Effector memory CD4-positive, alpha-beta T cell (primary cell): ENCODE results near the gene SLC38A11.

ENCODE experiments used
- DNase-seq, 3 donors: peaks; one replicate each; pipeline ENCODE4 v3.0.0-alpha.2; 2020
- H3K27ac ChIP-seq: 2 replicates; pipeline ENCODE4 v1.7.0; 2013; ENCODE audit warnings: mild to moderate bottlenecking, low read length, moderate library complexity; ENCODE audit not compliant: insufficient read depth, poor library complexity, severe bottlenecking
- H3K27me3 ChIP-seq: replicated peaks from 2 replicates; pipeline ENCODE4 v1.7.0; 2013; ENCODE audit warnings: mild to moderate bottlenecking, low read length; ENCODE audit not compliant: insufficient read depth, control insufficient read depth, poor library complexity, severe bottlenecking
- H3K36me3 ChIP-seq: 2 replicates; pipeline ENCODE4 v1.7.0; 2013; ENCODE audit warnings: mild to moderate bottlenecking, low read length, moderate library complexity; ENCODE audit not compliant: control insufficient read depth, insufficient read depth
- H3K4me1 ChIP-seq: 2 replicates; pipeline ENCODE4 v1.7.0; 2013; ENCODE audit warnings: low read length, mild to moderate bottlenecking; ENCODE audit not compliant: control insufficient read depth, insufficient read depth, poor library complexity, severe bottlenecking
- H3K4me3 ChIP-seq: 2 replicates; pipeline ENCODE4 v1.7.0; 2013; ENCODE audit warnings: low read length, low read depth, mild to moderate bottlenecking; ENCODE audit not compliant: insufficient read depth, poor library complexity, severe bottlenecking
- H3K9me3 ChIP-seq: 2 replicates; pipeline ENCODE4 v1.7.0; 2013; ENCODE audit warnings: mild to moderate bottlenecking, low read length, moderate library complexity; ENCODE audit not compliant: control insufficient read depth

Gene SLC38A11

GRCh38 chr2:164920430-164920829 lies 34.9 kb downstream of the SLC38A11 start:
- no peaks in the 10 kb centered on the region for H3K27me3 ChIP-seq
- H3K9me3 ChIP-seq: no peaks in the 10 kb centered on the region
- H3K27ac ChIP-seq: no peak overlapping the region
- H3K4me1 ChIP-seq: no peaks in the 10 kb centered on the region
- H3K4me3 ChIP-seq: no peak overlapping the region
- H3K36me3 ChIP-seq: no peaks in the 10 kb centered on the region
- no peak for DNase-seq

DNA sequence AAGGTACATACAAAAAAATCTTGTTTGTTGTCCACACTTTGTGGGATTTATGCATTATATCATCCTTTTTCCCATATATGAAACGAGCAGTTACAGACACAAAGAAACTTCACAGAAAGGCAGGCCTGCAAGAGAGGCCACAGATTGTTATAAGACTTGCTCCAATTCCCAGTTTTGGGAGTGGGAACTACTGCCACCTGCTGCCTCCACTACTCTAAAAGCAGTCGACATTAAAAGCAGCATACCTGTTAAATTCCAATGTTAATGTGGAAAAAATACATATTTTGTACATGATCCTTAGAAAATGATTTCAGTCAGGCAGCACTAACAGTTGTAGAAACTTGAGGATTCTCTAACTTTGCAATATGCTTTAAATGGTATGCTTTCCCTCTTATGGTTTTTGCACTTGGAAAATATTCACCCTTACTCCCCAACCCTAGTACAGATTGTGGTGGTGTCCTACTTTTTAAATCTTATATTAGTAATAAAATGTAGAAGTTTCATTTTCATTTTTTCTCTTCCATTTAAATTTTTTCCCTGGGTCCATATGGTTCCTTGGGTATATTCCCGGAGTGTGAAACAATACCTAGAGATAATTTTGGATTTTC lies 37.9 kb downstream of the SLC38A11 start:
- Histone ChIP-seq H3K4me3 (no peak overlapping the region), H3K27me3 (no peaks in the 10 kb centered on the region), H3K4me1 (no peaks in the 10 kb centered on the region), H3K36me3 (no peaks in the 10 kb centered on the region), H3K27ac (no peak overlapping the region), H3K9me3 (no peaks in the 10 kb centered on the region)
- DNase-seq: no peak

- no peaks in the 10 kb centered on the region for H3K36me3 ChIP-seq
- no peaks in the 10 kb centered on the region for H3K9me3 ChIP-seq
- no peak overlapping the region for H3K4me3 ChIP-seq
- no peaks in the 10 kb centered on the region for H3K27me3 ChIP-seq
- H3K4me1 ChIP-seq: no peaks in the 10 kb centered on the region
- H3K27ac ChIP-seq: no peak overlapping the region
- no peak for DNase-seq
Measured at GRCh38 chr2:164915566-164915965, 39.8 kb downstream of the SLC38A11 start.

DNA sequence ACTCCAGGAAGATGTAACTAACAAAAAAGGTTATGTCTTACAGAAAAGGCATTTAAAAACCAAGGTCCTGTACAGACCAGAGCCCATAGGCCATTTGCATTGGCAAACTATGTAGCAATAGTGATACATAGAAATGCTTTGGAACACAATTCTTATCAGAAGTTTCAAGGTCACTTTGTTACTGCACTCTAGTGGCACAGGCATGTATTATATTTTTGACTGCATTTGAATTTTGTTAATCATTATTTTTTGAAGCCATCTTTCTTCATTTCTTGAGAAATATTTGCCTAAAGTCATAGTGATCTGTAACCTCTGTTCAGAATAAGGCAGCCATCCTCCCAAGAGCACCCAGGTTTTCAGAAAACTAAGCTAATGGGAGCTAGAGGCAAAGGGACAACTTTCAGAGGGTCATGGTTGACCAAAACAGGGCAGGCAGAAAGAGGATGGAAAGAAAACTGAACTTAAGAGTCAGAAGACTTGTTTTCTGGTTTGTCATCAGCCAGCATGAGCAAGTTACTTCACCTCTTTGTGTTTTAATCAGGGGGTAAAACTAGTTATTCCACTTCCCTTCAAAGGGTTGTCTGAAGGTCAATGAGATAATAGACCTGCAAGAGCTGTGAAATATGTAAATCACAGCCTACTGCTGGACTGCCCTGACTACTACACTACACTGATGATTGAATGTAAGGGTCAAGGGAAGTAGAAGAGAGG lies 41.5 kb downstream of the SLC38A11 start:
- H3K4me1 ChIP-seq: no peaks in the 10 kb centered on the region
- no peak for DNase-seq

GRCh38 chr2:164913011-164913410 lies 42.3 kb downstream of the SLC38A11 start:
- Histone ChIP-seq H3K36me3 (no peaks in the 10 kb centered on the region), H3K4me1 (no peaks in the 10 kb centered on the region), H3K4me3 (no peak overlapping the region), H3K9me3 (no peaks in the 10 kb centered on the region), H3K27me3 (no peaks in the 10 kb centered on the region), H3K27ac (no peak overlapping the region)
- no peak for DNase-seq

More for the DNA sequence above, 41.5 kb downstream of the SLC38A11 start:
- H3K27ac ChIP-seq: no peak overlapping the region
- H3K4me3 ChIP-seq: no peak overlapping the region
- no peaks in the 10 kb centered on the region for H3K36me3 ChIP-seq
- H3K9me3 ChIP-seq: no peaks in the 10 kb centered on the region
- H3K27me3 ChIP-seq: no peaks in the 10 kb centered on the region

DNA sequence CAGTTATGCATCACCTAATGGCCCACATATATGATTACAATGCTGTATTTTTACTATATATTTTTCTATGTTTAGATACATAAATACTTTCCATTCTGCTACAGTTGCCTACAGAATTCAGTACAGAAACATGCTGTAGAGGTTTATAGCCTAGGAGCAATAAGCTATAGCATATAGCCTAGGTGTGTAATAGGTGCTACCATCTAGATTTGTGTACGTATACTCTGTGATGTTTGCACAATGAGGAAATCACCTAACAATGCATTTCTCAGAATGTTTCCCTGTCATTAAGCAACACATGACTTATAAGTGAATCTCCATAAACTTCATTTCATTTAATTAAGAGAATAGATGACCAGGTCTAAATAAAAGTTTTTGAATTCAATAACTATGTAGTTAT lies 43.5 kb downstream of the SLC38A11 start:
- no peak for DNase-seq

DNA sequence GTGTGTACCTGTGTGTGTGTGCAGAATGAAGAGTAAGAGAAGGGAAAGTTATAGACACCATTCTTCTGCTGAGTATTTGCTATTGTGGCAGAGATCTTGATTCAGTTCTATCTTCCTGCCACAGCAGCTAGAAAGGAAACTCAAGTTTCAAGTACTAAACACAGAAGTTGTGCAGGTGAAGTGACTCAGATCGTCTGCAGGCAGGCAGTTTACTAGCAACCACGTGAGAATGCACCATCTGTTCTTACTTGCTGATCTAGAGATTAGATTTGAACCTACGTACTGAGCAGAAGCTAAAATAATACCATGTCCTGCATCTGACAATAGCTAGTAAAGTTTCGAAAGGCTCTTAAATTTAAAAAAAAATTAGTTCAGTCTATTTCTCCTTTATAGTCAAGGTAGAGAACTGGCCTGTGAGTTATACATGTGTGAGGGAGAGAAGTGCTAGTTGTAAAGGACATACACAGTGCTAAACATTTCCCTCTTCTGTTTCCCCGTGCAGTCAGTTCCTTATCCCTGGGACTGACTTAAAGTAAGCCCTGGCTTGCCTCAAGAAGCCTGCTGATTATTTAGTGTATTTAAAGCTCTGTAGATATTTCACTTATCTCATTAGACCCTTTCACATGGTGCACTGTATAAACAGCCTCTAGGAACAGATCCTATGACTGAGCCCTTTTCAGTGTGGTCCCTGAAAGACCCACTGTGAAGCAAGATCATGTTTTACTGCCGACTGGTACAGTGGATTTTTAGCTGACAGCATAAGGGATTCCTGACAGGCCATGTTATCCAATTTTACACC lies 45.0 kb downstream of the SLC38A11 start:
- no peak for DNase-seq
- no peaks in the 10 kb centered on the region for H3K36me3 ChIP-seq
- H3K27ac ChIP-seq: no peak overlapping the region
- H3K9me3 ChIP-seq: no peaks in the 10 kb centered on the region
- no peak overlapping the region for H3K4me3 ChIP-seq
- no peaks in the 10 kb centered on the region for H3K27me3 ChIP-seq
- no peaks in the 10 kb centered on the region for H3K4me1 ChIP-seq

More for the DNA sequence above, 43.5 kb downstream of the SLC38A11 start:
- H3K27ac ChIP-seq: no peak overlapping the region
- no peaks in the 10 kb centered on the region for H3K4me1 ChIP-seq
- no peaks in the 10 kb centered on the region for H3K27me3 ChIP-seq
- no peak overlapping the region for H3K4me3 ChIP-seq
- no peaks in the 10 kb centered on the region for H3K36me3 ChIP-seq
- no peaks in the 10 kb centered on the region for H3K9me3 ChIP-seq

- Histone ChIP-seq H3K9me3 (no peaks in the 10 kb centered on the region), H3K27ac (no peak overlapping the region)
Measured at GRCh38 chr2:164906947-164907346, 48.4 kb downstream of the SLC38A11 start.

DNA sequence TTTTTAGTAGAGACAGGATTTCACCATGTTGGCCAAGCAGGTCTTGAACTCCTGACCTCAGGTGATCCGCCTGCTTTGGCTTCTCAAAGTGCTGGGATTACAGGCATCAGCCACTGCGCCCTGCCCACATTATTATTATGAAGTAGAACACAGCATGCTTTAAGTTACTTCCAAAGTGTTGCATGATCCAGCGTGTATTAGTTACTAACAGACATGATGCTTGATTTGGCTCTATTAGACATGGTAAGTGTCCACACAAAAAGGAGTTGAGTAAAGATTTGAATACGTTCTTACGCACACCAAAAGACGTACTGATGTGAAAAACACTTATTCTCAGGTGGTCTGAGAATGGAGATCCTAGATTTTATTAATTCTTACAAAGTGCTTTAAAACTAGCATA lies 50.0 kb downstream of the SLC38A11 start:
- Histone ChIP-seq H3K36me3 (no peaks in the 10 kb centered on the region), H3K27ac (no peak overlapping the region), H3K4me3 (no peak overlapping the region), H3K27me3 (no peaks in the 10 kb centered on the region), H3K9me3 (no peaks in the 10 kb centered on the region), H3K4me1 (no peaks in the 10 kb centered on the region)
- no peak for DNase-seq

More at GRCh38 chr2:164906947-164907346, 48.4 kb downstream of the SLC38A11 start:
- Histone ChIP-seq H3K4me3 (no peak overlapping the region), H3K4me1 (no peaks in the 10 kb centered on the region), H3K36me3 (no peaks in the 10 kb centered on the region), H3K27me3 (no peaks in the 10 kb centered on the region)
- DNase-seq: no peak

- H3K36me3 ChIP-seq: no peaks in the 10 kb centered on the region
- no peak overlapping the region for H3K4me3 ChIP-seq
- no peaks in the 10 kb centered on the region for H3K4me1 ChIP-seq
- DNase-seq: no peak
- no peaks in the 10 kb centered on the region for H3K9me3 ChIP-seq
- H3K27ac ChIP-seq: no peak overlapping the region
- H3K27me3 ChIP-seq: no peaks in the 10 kb centered on the region
Measured at GRCh38 chr2:164903951-164904350, 51.4 kb downstream of the SLC38A11 start.
